Right lung (tissue), 10 donors: ENCODE results near the gene CTDSPL2. TPM values are rescaled to one million over a fixed set of nuclear protein-coding genes. Genes with fewer than 3 reads are reported as not detected.
A peak's percentile ranks its signal among the peaks of the same experiment; 100 is the strongest.
"Not testable (repeated sequence)": the region's sequence is repeated elsewhere in the genome, so short reads cannot be mapped to it uniquely, and the experiment has no call there.

ENCODE experiments used
- DNase-seq, 2 donors: peaks; one replicate each; pipeline ENCODE4 v3.0.0-alpha.2; 2013
- long read RNA-seq, 8 donors: transcript quantifications; one replicate each; lab custom pipeline, GENCODE V29; 2026
- polyA plus RNA-seq, 5 donors: library from polyadenylated mRNA; unstranded; fragments of 120-200 nt; gene quantifications; one replicate each; pipeline versions ENCODE4 v1.2.1 to v1.2.3, GENCODE V29; 2013; ENCODE audit warnings: inconsistent platforms in 1 of 5, low replicate concordance in 1 of 5; ENCODE audit not compliant: insufficient read length in 5 of 5, insufficient read depth in 1 of 5

Gene CTDSPL2
- 10 to 100 TPM; 43.5 to 80.6 (median 75.4) TPM for polyA plus RNA-seq
- long read RNA-seq, donor 1, full-length matches to known transcripts, result 3 of 43 reads
- long read RNA-seq, donor 1, partial matches to known transcripts, result 40 of 43 reads
- long read RNA-seq, donor 1, other reads (novel, unspliced or antisense), result 0 of 43 reads
- long read RNA-seq, donor 2, full-length matches to known transcripts, result 4 of 10 reads
- long read RNA-seq, donor 2, partial matches to known transcripts, result 6 of 10 reads
- long read RNA-seq, donor 2, other reads (novel, unspliced or antisense), result 0 of 10 reads
- long read RNA-seq, donor 3, full-length matches to known transcripts, result 5 of 5 reads
- long read RNA-seq, donor 3, partial matches to known transcripts, result 0 of 5 reads
- long read RNA-seq, donor 3, other reads (novel, unspliced or antisense), result 0 of 5 reads
- long read RNA-seq, donor 4, full-length matches to known transcripts, result 8 of 21 reads
- long read RNA-seq, donor 4, partial matches to known transcripts, result 13 of 21 reads
- long read RNA-seq, donor 4, other reads (novel, unspliced or antisense), result 0 of 21 reads
- long read RNA-seq, donor 5, full-length matches to known transcripts, result 4 of 59 reads
- long read RNA-seq, donor 5, partial matches to known transcripts, result 42 of 59 reads
- long read RNA-seq, donor 5, other reads (novel, unspliced or antisense), result 13 of 59 reads
- long read RNA-seq, donor 6, full-length matches to known transcripts, result 8 of 21 reads
- long read RNA-seq, donor 6, partial matches to known transcripts, result 13 of 21 reads
- long read RNA-seq, donor 6, other reads (novel, unspliced or antisense), result 0 of 21 reads
- long read RNA-seq, donor 7, full-length matches to known transcripts, result 8 of 38 reads
- long read RNA-seq, donor 7, partial matches to known transcripts, result 30 of 38 reads
- long read RNA-seq, donor 7, other reads (novel, unspliced or antisense), result 0 of 38 reads
- long read RNA-seq, donor 8, full-length matches to known transcripts, result 3 of 8 reads
- long read RNA-seq, donor 8, partial matches to known transcripts, result 5 of 8 reads
- long read RNA-seq, donor 8, other reads (novel, unspliced or antisense), result 0 of 8 reads

DNA sequence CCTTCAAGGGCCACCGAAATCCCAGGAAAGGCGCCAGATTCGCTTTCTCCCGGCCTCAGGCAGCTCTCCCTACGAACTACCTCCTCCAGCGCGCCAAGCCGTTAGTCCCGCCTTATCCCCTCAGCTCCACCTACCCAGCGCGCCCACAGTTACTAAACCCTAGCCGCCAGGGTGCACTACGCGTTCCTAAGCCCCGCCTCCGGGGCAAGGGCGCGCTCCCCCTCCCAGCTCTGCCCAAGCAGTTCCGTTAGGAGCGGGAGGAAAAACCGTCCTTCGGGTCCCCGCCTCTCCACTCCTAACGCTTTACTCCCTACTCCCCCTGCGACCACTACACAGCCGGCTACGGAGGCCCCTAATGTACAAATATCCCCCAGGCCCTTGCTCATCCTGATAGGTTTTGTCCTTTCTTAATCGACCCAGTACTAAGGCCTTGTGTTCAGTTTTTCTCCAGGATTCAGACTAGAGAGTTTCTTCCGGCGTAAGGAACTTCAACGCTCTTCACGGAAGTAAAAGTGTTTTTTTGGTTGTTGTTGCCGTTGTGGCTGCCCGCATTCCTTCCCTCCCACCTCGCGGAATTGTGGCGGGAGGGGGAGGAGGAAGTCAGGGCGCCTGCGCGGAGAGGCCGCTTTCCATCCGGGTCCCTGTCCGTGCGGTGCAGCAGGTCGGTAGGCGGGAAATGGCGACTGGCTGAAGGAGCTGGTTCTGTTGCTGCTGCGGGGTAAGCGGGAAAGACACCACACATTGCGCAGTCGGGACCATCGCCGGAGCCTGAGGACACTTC, at the start of gene CTDSPL2:
Gene CTDSPL2, plus strand, starts transcription at position 655 of the 781 bp plus-strand sequence. CDS start 31,386 bp downstream, outside the sequence.
- peak; percentile 98 to 99 for DNase-seq

DNA sequence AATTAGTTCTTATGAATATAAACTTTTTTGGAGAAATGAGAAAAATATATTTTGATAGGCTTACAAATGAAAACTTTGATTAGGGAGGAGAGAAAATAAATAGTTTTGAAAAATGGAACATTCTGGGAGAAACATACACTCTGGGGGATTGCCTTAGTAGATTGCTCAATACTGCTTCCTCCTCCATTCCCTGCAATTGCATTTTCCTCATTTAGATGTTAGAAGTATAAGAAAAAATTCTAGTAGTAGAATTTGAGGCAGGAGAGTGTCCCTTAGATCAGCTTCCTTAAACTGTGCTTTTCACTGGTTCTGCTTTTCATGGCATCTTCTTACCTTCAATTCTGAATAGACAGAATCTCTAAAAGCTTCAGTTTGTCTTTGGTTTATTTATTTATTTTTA, 46.2 kb upstream of the CTDSPL2 start:
- no peak for DNase-seq

DNA sequence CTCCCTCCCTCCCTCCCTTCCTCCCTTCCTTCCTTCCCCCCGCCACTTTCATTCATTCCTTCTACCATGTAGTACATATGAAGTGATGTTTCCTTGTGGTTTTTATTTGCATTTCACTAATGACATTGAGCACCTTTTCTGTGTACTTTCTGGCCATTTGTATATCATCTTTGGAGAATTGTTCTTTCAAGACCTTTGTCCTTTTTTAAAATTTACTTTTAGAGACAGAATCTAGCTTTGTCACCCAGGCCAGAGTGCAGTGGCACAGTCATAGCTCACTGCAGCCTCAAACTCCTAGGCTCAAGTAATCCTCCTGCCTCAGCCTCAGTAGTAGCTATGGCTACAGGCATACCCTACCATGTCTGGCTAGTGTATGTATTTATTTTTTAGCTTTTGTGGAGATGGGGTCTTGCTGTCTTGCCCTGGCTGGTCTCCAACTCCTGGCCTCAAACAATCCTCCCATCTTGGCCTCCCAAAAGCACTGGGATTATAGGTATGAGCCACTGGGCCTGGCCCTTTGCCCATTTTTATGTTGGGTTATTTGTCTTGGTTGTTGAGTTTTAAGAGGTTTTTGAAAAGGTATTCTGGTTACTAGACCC, 42.0 kb upstream of the CTDSPL2 start:
- DNase-seq, result no peak

DNA sequence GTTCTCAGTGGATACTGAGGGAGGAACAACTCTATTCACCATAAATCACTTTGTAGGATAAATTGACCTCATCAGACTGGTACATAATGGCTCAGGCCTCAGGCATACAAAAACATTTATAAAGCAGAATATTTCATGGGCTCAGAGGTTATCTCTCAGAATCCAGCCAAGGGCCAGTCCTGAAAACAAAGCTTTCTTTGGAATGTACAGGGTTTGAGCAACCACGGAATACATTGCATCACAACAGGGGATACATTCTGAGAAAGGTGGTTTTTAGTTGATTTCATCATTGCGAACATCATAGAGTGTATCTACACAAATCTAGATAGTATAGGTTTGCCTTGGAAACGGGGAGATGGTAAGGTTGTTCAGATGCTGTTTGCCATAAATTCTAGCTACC, 33.4 kb upstream of the CTDSPL2 start:
- DNase-seq, result no peak

DNA sequence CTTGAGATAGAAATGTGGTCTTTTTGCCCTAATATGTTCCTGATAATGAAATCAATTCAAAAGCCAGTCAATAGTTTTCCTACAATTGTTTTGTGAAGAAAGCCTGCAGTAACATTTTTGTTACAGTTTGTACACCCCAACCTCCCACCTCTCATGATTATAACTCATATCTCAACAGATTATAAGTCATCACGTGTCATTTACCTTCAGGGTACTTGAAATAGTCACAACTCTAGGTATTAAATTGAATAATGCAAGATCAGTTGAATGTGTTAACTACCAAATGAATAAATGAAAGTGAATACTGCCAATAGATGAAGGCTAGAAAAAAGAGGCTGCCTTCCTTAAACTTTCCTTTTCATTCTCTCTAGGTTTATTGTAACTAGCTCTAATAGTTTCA, 32.9 kb upstream of the CTDSPL2 start:
- DNase-seq, result no peak

DNA sequence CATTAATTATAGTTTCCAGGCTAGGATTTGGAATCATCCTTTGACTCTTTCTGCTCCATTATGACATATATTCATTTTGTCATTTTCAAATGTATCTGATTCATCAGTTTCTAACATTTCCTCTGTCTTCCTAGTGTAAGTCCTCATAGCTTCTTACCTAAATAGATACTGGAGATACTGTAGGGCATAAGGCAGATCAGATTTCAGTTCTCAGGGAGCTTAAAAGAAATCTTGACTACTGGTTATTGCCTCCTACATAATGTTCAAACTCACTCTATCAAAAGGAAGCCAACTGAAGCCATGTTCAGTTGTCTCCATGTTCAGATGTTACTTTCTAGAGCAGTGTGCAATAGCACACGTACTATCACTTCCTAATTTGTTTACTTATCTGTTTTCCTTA, 29.6 kb upstream of the CTDSPL2 start:
- no peak for DNase-seq

DNA sequence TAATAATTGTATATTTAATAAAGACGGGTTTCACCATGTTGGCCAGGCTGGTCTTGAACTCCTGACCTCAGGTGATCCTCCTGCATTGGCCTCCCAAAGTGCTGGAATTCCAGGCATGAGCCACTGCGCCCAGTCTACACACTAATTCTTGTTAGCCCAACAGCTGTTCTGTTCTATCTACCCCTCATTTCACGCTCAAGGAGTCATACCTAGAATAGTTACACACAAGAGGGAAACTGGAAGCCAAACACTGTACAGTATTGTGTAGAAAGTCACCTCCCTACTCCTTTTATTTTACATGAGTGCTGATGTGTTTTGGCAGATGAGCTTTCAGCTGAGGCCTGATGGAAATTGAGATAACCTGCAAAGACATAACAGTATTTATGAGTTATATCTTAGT, 13.4 kb upstream of the CTDSPL2 start:
- no peak for DNase-seq

DNA sequence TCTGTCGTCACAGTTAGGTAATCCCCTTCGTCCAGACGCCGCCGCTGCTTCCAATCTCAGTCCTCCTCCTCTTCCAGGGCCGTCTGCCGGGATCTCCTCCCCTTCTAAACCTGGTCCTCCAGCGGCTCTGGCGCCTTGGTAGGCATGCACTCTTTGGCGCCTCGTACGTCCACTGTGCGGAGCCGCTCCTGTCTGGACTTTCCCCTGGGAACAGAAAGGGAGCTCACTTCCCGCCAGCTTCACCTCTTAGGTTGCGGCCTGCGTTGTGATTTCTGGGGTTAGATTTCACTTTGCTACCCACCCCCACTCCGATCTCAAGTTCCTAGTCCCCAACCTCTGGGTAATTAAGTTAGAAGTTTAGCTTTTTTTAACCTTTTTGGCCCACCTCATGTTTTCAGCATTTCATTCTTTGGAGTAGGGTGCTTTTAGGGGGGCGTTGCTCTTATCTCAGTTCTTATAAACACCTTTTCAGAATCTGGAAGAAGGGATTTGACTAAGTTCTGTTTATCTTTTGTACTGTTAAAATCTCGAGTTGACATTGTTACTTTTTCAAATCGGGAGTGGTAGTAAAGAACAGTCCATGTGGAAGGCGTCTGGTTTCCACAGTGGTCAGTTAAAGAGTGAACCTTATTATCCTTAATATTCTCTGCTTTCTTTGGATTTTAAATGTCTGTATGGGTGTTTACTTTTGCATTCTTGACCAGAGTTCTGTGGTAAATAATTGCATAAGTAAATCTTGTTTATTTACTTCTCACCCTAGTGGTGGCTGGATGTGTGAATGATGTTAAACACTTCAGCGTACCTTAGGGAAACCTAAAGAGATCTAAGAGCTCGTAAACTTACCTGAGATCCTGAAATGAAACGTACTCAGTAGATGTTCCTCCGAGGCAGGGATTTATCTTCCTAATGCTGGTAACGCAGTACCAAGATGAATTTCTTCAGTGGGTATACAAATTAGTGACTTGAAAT, 611 bp downstream of the CTDSPL2 start:
- DNase-seq, result peak in 1 of 2 donors; percentile 1

DNA sequence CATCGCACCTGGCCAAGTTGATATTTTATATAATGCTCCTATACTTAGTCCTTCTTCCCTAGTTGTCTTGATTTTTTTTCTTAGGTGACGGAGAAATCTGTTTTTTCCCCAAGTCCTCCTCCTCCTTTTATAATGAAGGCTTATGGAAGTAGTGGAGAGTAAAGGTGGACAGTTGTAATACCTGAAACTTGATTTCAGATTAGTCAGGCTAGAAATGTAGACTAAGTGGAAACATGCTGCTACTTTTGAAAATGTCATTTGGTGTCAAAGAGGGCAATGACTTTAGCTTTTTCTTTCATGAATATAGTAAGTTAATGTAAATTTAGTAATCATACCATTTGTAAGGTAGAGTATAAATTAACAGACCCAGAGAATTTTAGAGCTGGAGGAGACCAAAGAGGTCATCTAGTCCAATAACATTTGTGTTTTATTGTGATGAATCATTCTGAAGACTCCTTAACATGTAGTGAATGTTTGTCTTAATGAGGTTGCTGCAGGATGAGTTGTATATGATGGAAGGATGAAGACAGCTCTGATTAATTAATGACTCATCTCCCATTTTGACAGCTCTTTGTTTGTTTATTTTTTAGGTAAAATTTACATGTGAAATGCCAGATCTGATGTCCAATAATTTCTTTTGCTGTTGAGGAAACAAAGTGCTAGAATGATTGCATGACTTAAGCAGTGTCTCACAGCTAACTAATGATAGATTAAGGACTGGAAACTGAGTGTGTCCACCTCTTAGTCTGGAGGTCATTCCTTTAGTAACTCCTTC, 8.7 kb downstream of the CTDSPL2 start:
- no peak for DNase-seq

DNA sequence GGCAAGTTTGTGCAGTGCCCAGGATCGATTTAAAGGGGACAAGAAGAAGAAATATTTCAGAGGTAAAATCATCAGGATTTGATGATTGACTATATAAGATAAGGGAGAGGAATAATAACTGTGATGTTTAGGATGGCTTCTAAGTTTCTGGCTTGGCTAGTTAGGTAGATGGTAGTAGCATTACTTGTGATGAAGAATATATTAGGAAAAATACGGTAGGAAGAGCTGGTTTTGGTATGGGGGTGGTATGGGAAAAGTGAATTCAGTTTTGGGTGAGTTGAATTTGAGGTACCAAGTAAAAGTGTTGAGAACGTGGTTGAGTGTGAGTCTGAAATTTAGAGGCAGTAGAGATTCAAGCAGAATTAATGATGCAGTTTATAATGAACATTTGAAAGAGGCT, 11.0 kb downstream of the CTDSPL2 start:
- DNase-seq, result no peak

DNA sequence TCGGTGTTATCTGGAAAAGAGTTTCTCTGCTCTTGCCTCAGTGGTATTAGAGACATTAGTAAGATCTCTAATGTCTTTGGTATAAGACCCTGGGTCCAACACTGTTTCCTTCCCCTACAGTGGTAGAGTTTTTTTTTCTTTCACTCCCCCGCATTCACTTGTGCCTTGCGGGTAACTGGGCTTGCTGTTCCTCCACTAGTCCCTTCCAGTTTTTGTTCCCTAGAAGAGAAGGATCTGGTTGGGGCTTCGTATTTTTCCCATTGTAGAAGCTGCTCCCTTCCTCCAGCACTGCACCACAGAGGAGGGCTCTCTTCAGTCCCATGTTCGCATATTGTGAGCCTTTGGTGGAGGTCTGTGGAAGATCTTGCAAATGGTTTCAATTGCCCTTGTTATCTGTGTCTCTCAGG, 13.7 kb downstream of the CTDSPL2 start:
- no peak for DNase-seq

DNA sequence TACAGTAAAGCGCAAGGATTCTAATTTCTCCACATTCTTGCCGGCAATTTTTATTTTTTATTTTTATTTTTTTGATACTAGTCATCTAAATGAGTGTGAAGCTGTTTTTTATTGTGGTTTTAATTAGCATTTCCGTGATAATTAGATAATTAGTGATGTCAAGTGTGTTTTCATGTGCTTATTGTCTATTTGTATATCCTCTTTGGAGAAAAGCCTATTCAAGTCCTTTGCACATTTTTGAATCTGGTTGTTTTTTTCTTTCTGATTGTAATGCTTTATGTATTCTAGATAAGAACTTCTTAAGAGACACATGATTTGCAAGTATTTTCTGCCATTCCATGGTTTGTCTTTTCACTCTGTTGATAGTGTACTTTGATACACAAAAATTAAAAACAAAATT, 16.1 kb downstream of the CTDSPL2 start:
- no peak for DNase-seq

DNA sequence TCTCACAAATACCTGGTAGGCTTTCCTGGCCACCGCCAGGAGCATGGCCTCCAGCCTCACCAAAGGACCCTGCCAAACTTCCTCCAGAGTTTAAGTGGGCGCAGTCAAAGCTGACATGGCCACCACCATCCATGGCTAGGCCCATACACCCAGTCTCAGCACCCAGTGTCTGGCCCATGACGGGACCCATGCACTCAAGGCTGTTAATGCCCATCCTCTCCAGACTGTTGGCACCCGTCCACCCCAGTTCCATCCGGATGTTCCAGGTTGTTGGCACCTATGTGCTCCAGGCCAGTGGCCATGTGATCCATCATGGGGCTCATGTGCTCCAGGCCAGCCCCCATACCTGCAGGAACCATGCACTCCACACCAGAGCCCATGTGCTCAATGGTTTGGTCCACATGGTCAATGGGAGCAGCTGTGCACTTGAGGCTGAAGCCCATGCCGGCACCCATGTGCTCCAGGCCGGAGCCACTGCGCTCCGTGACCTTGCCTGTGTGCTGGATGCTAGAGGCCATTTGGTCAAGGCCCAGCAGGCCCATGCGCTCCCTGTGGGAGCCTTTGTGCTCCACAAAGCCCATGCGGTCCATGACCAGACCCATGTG, 20.4 kb downstream of the CTDSPL2 start:
- no peak for DNase-seq

DNA sequence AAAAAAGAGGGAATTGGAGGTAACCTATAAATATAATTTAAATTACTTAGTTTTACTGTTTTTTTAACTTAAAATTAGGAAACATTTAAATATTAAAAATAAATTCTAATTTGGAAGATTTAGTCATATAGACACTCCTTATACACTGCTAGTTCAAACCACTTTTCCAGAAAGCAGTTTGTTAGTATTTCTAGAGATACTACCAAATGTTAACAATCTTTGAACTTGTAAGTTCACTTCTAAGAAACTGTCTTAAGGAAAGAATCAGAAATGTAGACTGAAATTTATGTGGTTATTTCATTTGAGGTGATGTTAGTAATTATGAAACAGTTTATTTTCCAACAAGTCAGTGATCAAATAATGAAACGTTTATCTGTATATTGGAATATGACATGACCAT, 22.7 kb downstream of the CTDSPL2 start:
- DNase-seq, result no peak

DNA sequence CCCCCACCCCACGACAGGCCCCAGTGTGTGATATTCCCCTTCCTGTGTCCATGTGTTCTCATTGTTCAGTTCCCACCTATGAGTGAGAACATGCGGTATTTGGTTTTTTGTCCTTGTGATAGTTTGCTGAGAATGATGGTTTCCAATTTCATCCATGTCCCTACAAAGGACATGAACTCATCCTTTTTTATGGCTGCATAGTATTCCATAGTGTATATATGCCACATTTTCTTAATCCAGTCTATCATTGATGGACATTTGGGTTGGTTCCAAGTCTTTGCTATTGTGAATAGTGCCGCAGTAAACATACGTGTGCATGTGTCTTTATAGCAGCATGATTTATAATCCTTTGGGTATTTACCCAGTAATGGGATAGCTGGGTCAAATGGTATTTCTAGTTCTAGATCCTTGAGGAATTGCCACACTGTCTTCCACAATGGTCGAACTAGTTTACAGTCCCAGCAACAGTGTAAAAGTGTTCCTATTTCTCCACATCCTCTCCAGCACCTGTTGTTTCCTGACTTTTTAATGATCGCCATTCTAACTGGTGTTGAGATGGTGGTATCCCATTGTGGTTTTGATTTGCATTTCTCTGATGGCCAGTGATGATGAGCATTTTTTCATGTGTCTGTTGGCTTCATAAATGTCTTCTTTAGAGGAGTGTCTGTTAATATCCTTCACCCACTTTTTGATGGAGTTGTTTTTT, 26.3 kb downstream of the CTDSPL2 start:
- DNase-seq, result not testable (repeated sequence)

DNA sequence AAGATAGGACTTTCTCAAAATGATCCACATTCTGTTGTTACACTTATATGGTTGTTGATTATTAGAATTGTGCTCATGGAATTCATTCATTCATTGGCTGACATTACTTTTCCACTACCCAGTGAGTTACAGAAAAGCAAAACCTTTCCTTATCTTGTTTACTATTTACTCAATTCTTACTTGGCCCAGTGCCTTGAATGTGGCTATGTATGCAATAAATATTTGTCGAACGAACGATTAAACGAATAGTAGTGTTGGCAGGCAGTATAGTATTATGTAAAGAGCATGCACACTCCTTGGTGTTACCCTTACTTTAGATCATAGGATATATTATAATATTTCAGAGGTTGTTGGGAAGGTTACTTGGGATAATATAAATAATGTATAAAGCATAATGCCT, 31.0 kb downstream of the CTDSPL2 start:
- DNase-seq, result peak in 1 of 2 donors; percentile 2

DNA sequence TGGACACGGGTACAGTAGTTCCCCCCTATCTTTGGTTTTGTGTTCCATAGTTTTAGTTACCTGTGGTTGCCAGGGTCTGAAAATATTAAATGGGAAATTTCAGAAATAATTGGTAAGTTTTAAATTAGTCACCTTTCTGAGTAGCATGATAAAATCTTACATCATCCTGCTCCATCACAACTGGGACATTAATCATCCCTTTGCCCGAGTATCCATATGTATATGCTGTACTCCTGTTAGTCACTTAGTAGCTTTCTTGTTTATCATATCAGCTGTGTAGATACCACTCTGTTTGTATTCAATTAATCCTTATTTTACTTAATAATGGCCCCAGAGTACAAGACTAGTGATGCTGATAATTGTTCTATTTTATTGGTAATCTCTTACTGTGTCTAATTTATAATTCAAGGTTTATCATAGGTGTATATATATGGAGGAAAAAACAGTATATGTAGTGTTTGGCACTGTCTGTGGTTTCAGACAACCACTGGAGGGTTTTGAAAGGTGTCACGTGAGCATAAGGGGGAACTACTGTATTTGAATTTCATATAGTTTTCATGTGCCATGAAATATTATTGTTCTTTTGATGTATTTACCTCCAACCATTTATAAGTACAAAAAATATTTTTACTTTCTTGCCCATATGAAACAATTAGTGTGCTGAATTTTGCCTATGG, 41.4 kb downstream of the CTDSPL2 start:
- no peak for DNase-seq
